GM18867 (cell line): ENCODE data around the gene GAGE1.
"Not testable (repeated sequence)": the region's sequence is repeated elsewhere in the genome, so short reads cannot be mapped to it uniquely, and the experiment has no call there.

Source experiments
- ATAC-seq: cut with Tn5 transposase; IDR thresholded peaks from one replicate; pipeline ENCODE4 v1.9.1; 2021; ENCODE audit warnings: mild to moderate bottlenecking, moderate library complexity; ENCODE audit not compliant: unreplicated experiment

GAGE1 gene

DNA sequence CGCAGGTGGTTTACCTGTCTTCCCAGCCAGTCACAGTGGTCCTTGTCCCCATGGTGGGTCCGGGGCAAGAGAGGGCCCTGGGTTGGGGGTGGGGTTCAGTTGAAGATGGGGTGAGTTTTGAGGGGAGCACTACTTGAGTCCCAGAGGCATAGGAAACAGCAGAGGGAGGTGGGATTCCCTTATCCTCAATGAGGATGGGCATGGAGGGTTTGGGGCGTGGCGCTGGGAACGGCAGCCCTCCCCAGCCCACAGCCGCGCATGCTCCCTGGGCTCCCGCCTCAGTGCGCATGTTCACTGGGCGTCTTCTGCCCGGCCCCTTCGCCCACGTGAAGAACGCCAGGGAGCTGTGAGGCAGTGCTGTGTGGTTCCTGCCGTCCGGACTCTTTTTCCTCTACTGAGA is at the start of gene GAGE1:
Gene GAGE1, plus strand, starts transcription at position 301 of the 400 bp plus-strand sequence. CDS start 1,155 bp downstream, outside the sequence.
- not testable (repeated sequence) for ATAC-seq

DNA sequence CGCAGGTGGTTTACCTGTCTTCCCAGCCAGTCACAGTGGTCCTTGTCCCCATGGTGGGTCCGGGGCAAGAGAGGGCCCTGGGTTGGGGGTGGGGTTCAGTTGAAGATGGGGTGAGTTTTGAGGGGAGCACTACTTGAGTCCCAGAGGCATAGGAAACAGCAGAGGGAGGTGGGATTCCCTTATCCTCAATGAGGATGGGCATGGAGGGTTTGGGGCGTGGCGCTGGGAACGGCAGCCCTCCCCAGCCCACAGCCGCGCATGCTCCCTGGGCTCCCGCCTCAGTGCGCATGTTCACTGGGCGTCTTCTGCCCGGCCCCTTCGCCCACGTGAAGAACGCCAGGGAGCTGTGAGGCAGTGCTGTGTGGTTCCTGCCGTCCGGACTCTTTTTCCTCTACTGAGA is 47.8 kb upstream of the GAGE1 start, which contains the start of gene GAGE12E:
Gene GAGE12E, plus strand, starts transcription at position 301 of the 400 bp plus-strand sequence. CDS start 1,155 bp downstream, outside the sequence.
- not testable (repeated sequence) for ATAC-seq

DNA sequence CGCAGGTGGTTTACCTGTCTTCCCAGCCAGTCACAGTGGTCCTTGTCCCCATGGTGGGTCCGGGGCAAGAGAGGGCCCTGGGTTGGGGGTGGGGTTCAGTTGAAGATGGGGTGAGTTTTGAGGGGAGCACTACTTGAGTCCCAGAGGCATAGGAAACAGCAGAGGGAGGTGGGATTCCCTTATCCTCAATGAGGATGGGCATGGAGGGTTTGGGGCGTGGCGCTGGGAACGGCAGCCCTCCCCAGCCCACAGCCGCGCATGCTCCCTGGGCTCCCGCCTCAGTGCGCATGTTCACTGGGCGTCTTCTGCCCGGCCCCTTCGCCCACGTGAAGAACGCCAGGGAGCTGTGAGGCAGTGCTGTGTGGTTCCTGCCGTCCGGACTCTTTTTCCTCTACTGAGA is 38.3 kb upstream of the GAGE1 start, which contains the start of gene GAGE12F:
Gene GAGE12F, plus strand, starts transcription at position 301 of the 400 bp plus-strand sequence. CDS start 1,155 bp downstream, outside the sequence.
- not testable (repeated sequence) for ATAC-seq

DNA sequence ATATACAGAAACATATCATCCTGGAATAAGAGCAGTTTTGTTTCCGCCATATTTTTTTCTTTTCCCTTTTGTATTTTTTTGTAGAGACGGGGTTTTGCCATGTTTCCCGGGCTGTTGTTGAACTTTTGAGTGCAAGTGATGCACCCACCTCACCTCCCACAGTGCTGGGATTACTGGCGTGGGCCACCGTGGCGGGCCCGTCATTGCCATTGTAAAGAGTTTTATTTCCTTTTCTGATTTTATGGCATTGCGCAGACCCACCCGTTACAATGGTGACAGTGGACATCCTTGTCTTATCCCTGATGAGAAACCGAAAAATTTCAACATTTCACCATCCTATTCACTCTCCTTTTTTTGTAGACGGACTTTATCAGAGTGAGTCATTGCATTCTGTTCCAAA is 30.1 kb upstream of the GAGE1 start:
- not testable (repeated sequence) for ATAC-seq

- ATAC-seq, result not testable (repeated sequence)
These were observed 29.7 kb upstream of the GAGE1 start for GRCh38 chrX:49569152-49569551.

DNA sequence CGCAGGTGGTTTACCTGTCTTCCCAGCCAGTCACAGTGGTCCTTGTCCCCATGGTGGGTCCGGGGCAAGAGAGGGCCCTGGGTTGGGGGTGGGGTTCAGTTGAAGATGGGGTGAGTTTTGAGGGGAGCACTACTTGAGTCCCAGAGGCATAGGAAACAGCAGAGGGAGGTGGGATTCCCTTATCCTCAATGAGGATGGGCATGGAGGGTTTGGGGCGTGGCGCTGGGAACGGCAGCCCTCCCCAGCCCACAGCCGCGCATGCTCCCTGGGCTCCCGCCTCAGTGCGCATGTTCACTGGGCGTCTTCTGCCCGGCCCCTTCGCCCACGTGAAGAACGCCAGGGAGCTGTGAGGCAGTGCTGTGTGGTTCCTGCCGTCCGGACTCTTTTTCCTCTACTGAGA is 28.7 kb upstream of the GAGE1 start, which contains the start of gene GAGE12G:
Gene GAGE12G, plus strand, starts transcription at position 301 of the 400 bp plus-strand sequence. CDS start 1,155 bp downstream, outside the sequence.
- ATAC-seq, result not testable (repeated sequence)

- not testable (repeated sequence) for ATAC-seq
These were observed 19.2 kb upstream of the GAGE1 start, which contains the start of gene GAGE12H for GRCh38 chrX:49579649-49580048. Gene GAGE12H (plus strand): TSS chrX:49579949. CDS start chrX:49581104, 1,155 bp downstream.

DNA sequence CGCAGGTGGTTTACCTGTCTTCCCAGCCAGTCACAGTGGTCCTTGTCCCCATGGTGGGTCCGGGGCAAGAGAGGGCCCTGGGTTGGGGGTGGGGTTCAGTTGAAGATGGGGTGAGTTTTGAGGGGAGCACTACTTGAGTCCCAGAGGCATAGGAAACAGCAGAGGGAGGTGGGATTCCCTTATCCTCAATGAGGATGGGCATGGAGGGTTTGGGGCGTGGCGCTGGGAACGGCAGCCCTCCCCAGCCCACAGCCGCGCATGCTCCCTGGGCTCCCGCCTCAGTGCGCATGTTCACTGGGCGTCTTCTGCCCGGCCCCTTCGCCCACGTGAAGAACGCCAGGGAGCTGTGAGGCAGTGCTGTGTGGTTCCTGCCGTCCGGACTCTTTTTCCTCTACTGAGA is 9.6 kb upstream of the GAGE1 start, which contains the start of gene GAGE2A:
Gene GAGE2A, plus strand, starts transcription at position 301 of the 400 bp plus-strand sequence. CDS start 1,155 bp downstream, outside the sequence.
- ATAC-seq, result not testable (repeated sequence)

DNA sequence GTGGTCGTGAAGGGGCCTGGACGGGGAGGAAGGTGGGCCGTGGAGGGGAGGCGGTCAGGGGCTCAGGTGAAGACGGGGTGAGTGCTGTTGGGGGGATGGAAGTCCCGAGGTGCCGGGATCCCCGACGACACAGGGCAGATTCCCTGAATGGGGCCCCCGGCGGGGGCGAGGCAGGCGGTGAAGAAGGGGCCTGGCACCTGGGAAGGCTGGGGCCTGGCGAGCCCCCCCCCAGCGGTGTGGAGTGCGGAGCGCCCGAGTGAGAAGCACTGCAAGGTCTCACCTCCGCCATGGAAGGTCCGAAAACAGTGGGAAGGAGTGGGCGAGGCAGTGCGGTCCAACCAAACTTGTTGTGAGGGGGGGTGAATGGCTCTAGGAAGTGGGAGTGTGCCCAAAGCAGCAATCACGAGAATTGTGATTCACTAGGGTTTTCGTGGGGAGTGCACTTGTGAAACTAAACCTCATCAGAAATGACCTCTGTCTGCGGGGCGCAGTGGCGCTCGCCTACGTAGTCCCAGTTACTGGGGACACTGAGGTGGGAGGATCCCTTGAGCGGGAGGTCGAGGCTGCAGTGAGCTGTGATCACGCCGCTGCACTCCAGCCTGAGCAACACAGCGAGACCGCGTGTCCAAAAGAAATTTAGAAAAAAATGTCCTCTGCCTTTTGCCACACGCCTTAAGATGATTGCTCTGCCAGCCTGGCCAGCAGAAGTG is 8.9 kb upstream of the GAGE1 start:
- not testable (repeated sequence) for ATAC-seq

DNA sequence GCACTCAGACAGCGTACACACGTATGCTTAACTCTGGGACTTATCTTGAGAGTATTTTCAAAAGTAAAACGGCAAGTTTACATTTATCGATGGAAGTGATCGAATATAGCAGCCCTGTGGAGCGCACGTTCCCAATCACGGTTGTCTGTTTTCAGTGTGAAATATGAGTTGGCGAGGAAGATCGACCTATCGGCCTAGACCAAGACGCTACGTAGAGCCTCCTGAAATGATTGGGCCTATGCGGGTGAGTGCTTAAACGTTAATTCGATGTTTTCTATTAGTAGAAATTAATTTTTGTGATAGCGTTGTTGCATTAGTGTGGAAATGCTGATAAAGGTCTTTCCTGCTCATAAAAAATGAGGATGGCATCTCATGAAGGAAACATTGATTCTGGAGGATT is 8.3 kb upstream of the GAGE1 start:
- ATAC-seq, result not testable (repeated sequence)

DNA sequence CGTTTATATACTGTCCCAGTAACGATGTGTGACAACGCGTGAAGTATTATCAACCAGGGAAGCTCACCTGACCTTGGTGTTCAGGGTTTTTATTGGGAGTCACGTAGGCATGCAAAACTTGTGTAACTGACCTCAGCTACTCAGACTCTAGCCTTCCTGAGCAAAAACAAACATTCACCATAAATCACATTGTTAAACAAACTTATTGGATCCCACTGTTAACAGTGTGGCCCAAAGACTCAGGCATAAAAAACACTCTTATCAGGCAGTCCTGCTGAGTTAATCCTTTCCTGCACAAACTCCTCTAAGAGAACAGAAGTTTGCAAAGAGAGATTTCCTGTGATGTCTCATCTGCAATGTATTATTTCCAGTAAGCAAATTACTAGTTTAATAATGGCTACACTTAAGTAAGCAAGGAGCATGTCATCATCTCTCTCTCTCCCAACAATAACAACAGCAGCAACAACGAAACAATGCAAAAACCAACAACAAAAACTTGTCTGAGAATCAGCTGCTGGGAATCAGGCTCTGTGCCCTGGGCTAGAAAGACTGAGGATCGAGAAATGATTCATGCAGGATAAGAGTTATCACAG is 12.0 kb downstream of the GAGE1 start:
- ATAC-seq, result no peak

DNA sequence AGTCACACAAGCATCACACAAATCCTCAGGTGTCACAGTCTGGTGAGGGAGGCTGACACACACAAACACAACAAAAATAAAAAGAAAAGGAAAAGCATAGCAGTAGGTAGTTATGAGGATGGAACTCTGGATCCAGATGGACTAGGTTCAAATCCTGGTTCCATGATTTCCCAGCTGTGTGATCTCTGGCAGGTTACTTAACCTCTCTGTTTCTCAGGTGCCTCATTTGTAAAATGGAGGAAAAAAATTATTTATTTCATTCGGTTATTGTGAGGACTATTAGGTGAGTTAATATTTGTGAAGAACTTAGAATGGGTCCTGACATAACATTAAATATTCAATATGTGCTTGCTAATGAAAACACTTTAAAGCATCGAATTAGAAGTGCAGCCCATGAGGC is 19.8 kb downstream of the GAGE1 start:
- no peak for ATAC-seq

- no peak for ATAC-seq
These were observed 28.4 kb downstream of the GAGE1 start for GRCh38 chrX:49627086-49627777.

GRCh38 chrX:49644991-49645637 is 46.3 kb downstream of the GAGE1 start:
- ATAC-seq, result no peak

DNA sequence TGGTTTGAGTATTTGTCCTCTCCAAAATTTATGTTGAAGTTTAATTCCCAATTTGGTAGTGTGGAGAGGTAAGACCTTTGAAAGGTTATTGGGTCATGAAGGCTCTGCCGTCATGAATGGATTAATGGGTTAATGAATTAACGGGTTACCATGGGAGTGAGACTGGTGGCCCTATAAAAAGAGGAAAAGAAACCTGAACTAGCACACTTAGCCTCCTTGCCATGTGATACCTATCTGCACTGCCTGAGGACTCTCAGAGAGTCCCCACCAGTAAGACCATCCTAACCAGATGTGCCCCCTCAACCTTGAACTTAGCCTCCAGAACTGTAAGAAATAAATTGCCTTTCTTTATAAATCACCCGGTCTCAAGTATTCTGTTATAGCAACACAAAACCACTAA is 57.7 kb downstream of the GAGE1 start:
- no peak for ATAC-seq
